Measurements from ENCODE around the gene C15orf61.

C15orf61 gene

GRCh38 chr15:67521029-67521782 is at the start of gene C15orf61:
TSS of gene C15orf61 (plus strand) at chr15:67521131. CDS start at chr15:67521249, 118 bp downstream.
- DNase-seq = peak; percentile 89 to 90

DNA sequence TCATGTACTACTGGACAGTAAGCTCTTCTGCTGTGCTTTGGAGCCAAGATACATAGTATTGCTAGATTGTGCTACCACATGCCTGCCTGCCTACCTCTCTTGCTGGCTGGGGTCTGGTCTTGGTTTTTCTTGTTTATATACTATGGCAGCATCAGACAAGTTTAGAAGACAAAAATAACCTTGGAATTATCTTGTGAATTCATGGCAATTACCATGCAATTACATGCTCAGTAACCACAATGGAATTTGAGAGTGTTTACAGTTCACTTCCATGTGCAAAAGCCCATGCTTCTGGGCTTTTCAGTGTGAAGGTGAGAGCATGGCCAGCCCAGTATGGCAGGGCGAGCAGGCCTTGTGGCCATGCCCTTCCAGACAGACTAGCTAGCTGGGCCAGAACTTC is 48.0 kb upstream of the C15orf61 start:
- DNase-seq = no peak

DNA sequence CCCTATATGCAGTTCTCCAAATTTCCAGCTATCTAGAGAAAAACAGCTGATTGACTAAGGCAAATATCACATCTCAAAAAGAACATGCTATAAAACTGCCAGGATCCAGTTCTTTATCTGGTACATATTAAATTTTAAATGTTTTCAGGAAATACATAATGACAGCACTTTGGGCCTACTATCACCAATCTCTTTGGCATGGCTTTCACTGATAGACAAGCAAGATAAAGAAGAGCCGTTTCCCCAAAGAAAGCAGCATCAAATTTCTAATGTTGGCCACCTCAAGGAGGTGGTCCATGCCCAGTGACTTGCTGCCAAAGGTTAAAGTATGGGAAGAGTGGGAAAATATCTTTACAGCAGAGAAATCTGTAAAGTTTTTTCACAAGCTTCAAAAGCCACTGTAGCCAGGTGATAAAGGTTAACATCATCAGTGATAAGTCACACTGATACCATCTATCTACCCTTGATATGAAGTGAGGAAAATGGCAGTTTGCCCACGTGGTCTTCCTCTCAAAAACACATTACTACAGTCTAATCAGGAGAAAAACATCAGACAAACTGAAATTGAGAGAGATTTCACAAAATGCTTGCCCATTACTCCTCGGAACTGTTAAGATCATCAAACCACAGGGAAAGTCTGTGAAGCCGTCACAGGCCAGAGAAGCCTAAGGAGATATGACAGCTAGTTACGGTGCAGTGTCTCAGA is 46.4 kb upstream of the C15orf61 start:
- no peak for DNase-seq

DNA sequence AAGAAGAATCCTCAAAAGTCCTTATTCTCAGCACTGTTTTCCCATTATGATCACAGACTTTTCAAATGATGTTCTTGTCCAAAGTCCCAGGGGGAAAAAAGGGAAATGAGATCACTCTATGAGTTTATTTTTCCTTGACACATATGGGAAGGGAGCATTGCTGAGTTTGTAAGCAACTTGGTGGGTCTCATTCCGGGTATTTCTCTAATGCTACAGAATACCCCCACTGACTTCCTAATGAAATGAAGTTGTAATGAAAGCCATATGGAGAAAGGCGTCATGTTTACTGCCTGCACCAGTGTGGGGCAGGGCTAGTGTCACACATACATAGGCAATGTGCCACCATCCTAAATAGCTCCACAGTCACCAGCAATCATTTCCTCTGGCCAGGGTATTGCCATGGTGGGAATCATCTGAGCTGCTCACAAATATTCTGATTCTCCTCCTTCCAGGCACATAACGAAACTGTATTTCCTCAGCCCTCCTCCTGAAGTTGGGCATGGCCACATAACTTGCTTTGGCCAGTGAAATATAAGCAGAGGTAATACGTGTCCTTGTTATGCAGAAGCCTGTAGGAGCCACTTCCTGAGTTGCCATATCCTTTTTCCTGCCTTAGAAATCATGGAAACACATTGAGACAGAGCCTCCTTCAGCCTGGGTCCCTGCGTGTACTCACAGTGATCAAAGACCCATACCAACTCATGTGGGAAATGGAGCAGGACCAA is 41.0 kb upstream of the C15orf61 start:
- DNase-seq = no peak

- no peak for DNase-seq
Observed at GRCh38 chr15:67480741-67481140, 40.2 kb upstream of the C15orf61 start.

- DNase-seq = no peak
Observed at GRCh38 chr15:67481680-67482079, 39.3 kb upstream of the C15orf61 start.

GRCh38 chr15:67495585-67495984 is 25.3 kb upstream of the C15orf61 start:
- DNase-seq = no peak

GRCh38 chr15:67501177-67501835 is 19.6 kb upstream of the C15orf61 start:
- peak in 1 of 2 donors; percentile 15 for DNase-seq

- no peak for DNase-seq
Observed at GRCh38 chr15:67501836-67502461, 19.0 kb upstream of the C15orf61 start.

DNA sequence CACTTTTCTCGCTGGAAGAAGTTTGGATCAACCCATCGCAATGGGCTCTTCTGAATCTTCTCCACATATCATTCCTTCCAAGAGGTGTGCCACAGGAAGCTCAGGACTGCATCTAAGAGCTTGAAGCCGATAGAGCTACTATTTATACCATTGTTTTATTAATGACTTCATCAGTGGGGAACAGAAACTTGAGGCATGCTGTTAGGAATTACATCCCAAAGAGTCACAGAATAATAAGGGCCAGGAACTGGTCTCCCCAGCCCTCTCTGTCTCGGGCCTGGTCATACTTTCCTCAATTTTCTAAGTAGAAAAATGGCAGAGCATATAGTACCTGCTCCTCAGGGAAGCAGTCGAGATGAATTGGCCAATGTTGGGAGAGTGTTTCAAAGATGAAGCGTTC is 16.9 kb upstream of the C15orf61 start:
- no peak for DNase-seq

DNA sequence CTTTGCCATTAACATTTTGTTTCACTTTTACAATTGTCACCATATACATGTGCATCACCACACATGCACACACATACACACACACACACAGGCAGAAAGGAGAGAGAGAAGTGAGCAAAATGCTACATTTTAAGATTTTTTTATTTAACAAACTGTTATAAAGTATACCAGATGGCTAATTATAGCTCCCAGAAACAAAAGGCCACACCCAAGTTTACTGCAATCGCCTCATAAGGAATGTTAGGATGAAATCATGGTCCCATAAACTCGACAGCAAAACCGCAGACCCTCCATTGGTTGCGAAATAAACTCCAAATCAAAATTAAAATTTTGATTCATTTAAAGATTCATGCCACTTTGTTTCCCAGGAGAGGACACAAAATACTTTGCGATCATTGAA is 16.1 kb upstream of the C15orf61 start:
- DNase-seq = no peak

DNA sequence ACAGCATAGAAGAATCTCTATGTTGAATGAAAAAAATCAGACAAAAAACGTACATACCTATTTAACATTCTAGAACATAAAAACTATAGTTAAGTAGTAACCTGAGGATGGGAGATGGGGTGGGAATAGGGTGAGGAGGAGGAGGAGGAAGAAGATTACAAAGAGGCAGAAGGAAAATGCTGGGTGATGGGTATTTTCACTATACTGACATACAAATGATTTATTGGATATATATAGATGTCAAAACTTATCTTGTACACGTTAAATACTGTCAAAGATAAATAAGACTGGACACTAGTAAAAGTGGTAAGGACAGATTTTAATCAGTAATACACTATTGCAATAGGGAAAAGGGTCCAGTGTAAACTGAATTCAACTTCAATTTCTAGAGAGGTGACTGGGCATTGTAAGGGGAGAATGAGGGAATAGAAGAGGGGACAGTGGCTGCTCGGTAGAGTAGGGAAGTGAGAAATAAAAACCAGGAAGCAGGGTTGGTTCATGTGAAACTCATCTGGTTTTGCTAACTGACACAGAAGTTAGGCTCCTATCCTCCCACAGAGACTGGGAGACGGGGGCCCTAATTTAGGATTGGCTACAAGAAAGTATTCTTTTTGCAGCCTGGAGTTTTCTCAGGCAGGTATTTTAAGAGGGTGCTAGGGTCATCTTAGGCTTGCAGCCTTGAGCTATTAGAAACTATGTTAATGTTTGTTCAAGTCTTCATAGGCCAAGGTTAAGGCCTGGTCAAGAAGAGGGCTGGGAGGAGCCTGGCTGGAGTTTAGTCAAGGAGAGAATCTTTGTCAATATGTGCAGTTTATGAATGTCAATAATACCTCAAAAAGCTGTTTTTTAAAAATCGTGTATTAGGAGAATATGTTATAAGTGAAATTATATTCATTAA is 15.0 kb upstream of the C15orf61 start:
- DNase-seq = no peak

- DNase-seq = no peak
Observed at GRCh38 chr15:67506775-67507747, 13.9 kb upstream of the C15orf61 start.

- DNase-seq = no peak
Observed at GRCh38 chr15:67508407-67508806, 12.5 kb upstream of the C15orf61 start.

DNA sequence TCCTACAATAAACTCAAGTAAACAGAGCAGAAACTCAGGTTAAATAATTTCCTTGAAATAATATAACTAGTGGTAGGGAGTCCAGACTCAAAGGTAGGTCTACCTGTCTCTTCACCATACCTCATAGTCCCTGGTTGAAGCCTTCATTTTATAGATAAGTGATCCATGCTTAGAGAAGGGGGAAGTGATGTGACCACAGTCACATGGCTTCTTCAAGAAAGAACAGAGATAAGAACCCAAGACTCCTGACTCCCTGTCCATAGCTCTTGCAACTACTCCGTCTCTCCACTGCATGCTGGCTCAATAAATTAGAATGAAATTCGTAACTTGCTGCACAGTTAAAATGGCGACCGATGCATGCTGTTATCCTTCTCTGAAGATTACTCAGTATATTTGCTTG is 11.0 kb upstream of the C15orf61 start:
- DNase-seq = no peak

- DNase-seq = no peak
Observed at GRCh38 chr15:67510597-67511190, 10.2 kb upstream of the C15orf61 start.

GRCh38 chr15:67511606-67512005 is 9.3 kb upstream of the C15orf61 start:
- DNase-seq = no peak

- no peak for DNase-seq
Observed at GRCh38 chr15:67512140-67512539, 8.8 kb upstream of the C15orf61 start.

- DNase-seq = no peak
Observed at GRCh38 chr15:67512933-67513714, 7.8 kb upstream of the C15orf61 start.

Data from CD4-positive, alpha-beta T cell treated with Interleukin-1 beta for 1 hour (primary cell).